H9 (cell line): ENCODE results near the gene R3HDM4. TPM values are rescaled to one million over a fixed set of nuclear protein-coding genes. Genes with fewer than 3 reads are reported as not detected.
A peak's percentile ranks its signal among the peaks of the same experiment; 100 is the strongest.

ENCODE experiments used
- DNase-seq: peaks from one replicate; pipeline ENCODE4 v3.0.0-alpha.2; 2017
- H2AFZ ChIP-seq: one replicate; pipeline ENCODE4 v1.6.1; 2013; ENCODE audit warnings: mild to moderate bottlenecking, low read length, control low read depth, moderate library complexity
- H2AK5ac ChIP-seq: 2 replicates; pipeline ENCODE4 v1.6.1; 2013; ENCODE audit warnings: low read length, control low read depth, mixed read lengths; ENCODE audit not compliant: insufficient read length
- H2BK120ac ChIP-seq: one replicate; pipeline ENCODE4 v1.6.1; 2013; ENCODE audit warnings: low read depth, mild to moderate bottlenecking, low read length, control low read depth, inconsistent platforms; ENCODE audit not compliant: poor library complexity, severe bottlenecking
- H2BK12ac ChIP-seq: 2 replicates; pipeline ENCODE4 v1.6.1; 2013; ENCODE audit warnings: low read length, control low read depth, mixed read lengths, low read depth; ENCODE audit not compliant: insufficient read length
- H2BK15ac ChIP-seq: 2 replicates; pipeline ENCODE4 v1.6.1; 2013; ENCODE audit warnings: low read depth, low read length, control low read depth
- H2BK20ac ChIP-seq: one replicate; pipeline ENCODE4 v1.6.1; 2013; ENCODE audit warnings: low read depth, mild to moderate bottlenecking, low read length, control low read depth, inconsistent platforms; ENCODE audit not compliant: poor library complexity, severe bottlenecking
- H2BK5ac ChIP-seq: 2 replicates; pipeline ENCODE4 v1.6.1; 2013; ENCODE audit warnings: low read length, control low read depth, mixed read lengths; ENCODE audit not compliant: insufficient read length
- H3K14ac ChIP-seq: 2 replicates; pipeline ENCODE4 v1.6.1; 2013; ENCODE audit warnings: low read length, control low read depth; ENCODE audit not compliant: insufficient read depth
- H3K18ac ChIP-seq: 2 replicates; pipeline ENCODE4 v1.6.1; 2013; ENCODE audit warnings: low read depth, mild to moderate bottlenecking, mixed read lengths, low read length, control low read depth; ENCODE audit not compliant: insufficient read length
- H3K23ac ChIP-seq: 2 replicates; pipeline ENCODE4 v1.6.1; 2013; ENCODE audit warnings: low read length, control low read depth, mixed read lengths, low read depth; ENCODE audit not compliant: insufficient read length
- H3K23me2 ChIP-seq: 2 replicates; pipeline ENCODE4 v1.6.1; 2013; ENCODE audit warnings: low read depth, mild to moderate bottlenecking, mixed read lengths, low read length, control low read depth; ENCODE audit not compliant: insufficient read length, poor library complexity, severe bottlenecking
- H3K27ac ChIP-seq: 2 replicates; pipeline ENCODE4 v1.5.1; 2013; ENCODE audit warnings: low read length, control low read depth, mixed read lengths, low read depth; ENCODE audit not compliant: insufficient read length
- H3K27me3 ChIP-seq: 2 replicates; pipeline ENCODE4 v1.6.1; 2013; ENCODE audit warnings: low read length, control low read depth, inconsistent platforms; ENCODE audit not compliant: insufficient read depth
- H3K4ac ChIP-seq: 2 replicates; pipeline ENCODE4 v1.6.1; 2013; ENCODE audit warnings: low read depth, mild to moderate bottlenecking, control low read depth, inconsistent platforms, low read length, moderate library complexity
- H3K4me1 ChIP-seq: 2 replicates; pipeline ENCODE4 v1.6.1; 2013; ENCODE audit warnings: low read length, control low read depth, inconsistent platforms; ENCODE audit not compliant: insufficient read depth
- H3K4me2 ChIP-seq: 2 replicates; pipeline ENCODE4 v1.6.1; 2013; ENCODE audit warnings: low read length, control low read depth, mixed read lengths; ENCODE audit not compliant: insufficient read length, insufficient read depth
- H3K56ac ChIP-seq: 2 replicates; pipeline ENCODE4 v1.6.1; 2013; ENCODE audit warnings: low read depth, mild to moderate bottlenecking, mixed read lengths, low read length, control low read depth; ENCODE audit not compliant: insufficient read length
- H3K79me1 ChIP-seq: 2 replicates; pipeline ENCODE4 v1.6.1; 2013; ENCODE audit warnings: low read depth, mild to moderate bottlenecking, moderate library complexity, low read length, control low read depth, inconsistent platforms; ENCODE audit not compliant: insufficient read depth, poor library complexity, severe bottlenecking
- H3K79me2 ChIP-seq: 2 replicates; pipeline ENCODE4 v1.6.1; 2013; ENCODE audit warnings: low read length, control low read depth, inconsistent platforms; ENCODE audit not compliant: insufficient read depth
- H3K9ac ChIP-seq: 2 replicates; pipeline ENCODE4 v1.6.1; 2013; ENCODE audit warnings: low read length, control low read depth, mixed read lengths; ENCODE audit not compliant: insufficient read length; ENCODE audit errors: extremely low read depth
- H3K9me3 ChIP-seq: one replicate; pipeline ENCODE4 v1.6.1; 2013; ENCODE audit warnings: low read depth, low read length, inconsistent platforms; ENCODE audit not compliant: control insufficient read depth
- H3T11ph ChIP-seq: one replicate; pipeline ENCODE4 v1.6.1; 2013; ENCODE audit warnings: mild to moderate bottlenecking, low read length, control low read depth, inconsistent platforms
- H4K20me1 ChIP-seq: one replicate; pipeline ENCODE4 v1.6.1; 2013; ENCODE audit not compliant: control insufficient read depth, insufficient read length, insufficient read depth
- H4K5ac ChIP-seq: 2 replicates; pipeline ENCODE4 v1.6.1; 2013; ENCODE audit warnings: low read depth, mild to moderate bottlenecking, mixed read lengths, low read length, control low read depth; ENCODE audit not compliant: insufficient read length
- H4K8ac ChIP-seq: replicated peaks from 2 replicates; pipeline ENCODE4 v1.6.1; 2013; ENCODE audit warnings: low read length, control low read depth, mixed read lengths, low read depth; ENCODE audit not compliant: insufficient read length
- H4K91ac ChIP-seq: 2 replicates; pipeline ENCODE4 v1.6.1; 2013; ENCODE audit warnings: low read depth, mild to moderate bottlenecking, moderate library complexity, mixed read lengths, low read length, control low read depth; ENCODE audit not compliant: insufficient read length
- H3K27ac Mint-ChIP-seq, 3 experiments: 2 replicates in 2 of 3; 3 replicates in 1 of 3; pipeline ENCODE4 v1.8.0; 2020 to 2021; ENCODE audit warnings: mixed read lengths in 3 of 3, mild to moderate bottlenecking in 1 of 3, moderate library complexity in 1 of 3
- H3K27me3 Mint-ChIP-seq: 2 replicates; pipeline ENCODE4 v1.8.0; 2021; ENCODE audit warnings: low read depth, mild to moderate bottlenecking, moderate library complexity, mixed read lengths
- H3K36me3 Mint-ChIP-seq, 3 experiments: 2 replicates in 2 of 3; 3 replicates in 1 of 3; pipeline ENCODE4 v1.8.0; 2020 to 2021; ENCODE audit warnings: low read depth in 3 of 3, mixed read lengths in 3 of 3; ENCODE audit not compliant: insufficient read depth in 1 of 3
- H3K4me1 Mint-ChIP-seq, 2 experiments: 2 replicates each; pipeline ENCODE4 v1.8.0; 2020; ENCODE audit warnings: mixed read lengths in 2 of 2
- H3K4me3 Mint-ChIP-seq, 2 experiments: 2 replicates in 1 of 2; 3 replicates in 1 of 2; pipeline ENCODE4 v1.8.0; 2020 to 2021; ENCODE audit warnings: mild to moderate bottlenecking in 2 of 2, mixed read lengths in 2 of 2, moderate library complexity in 1 of 2
- H3K9me3 Mint-ChIP-seq, 2 experiments: 2 replicates in 1 of 2; 3 replicates in 1 of 2; pipeline ENCODE4 v1.8.0; 2020; ENCODE audit warnings: mild to moderate bottlenecking in 2 of 2, mixed read lengths in 2 of 2, moderate library complexity in 1 of 2
- WGBS: extraction: QIAGEN DNeasy Blood & Tissue Kit; methylation state at CpG from one replicate; pipeline ENCODE4 v1.1.7; 2013; ENCODE audit warnings: missing lambda C conversion rate, low lambda C conversion rate, mixed read lengths; ENCODE audit not compliant: insufficient read length; ENCODE audit errors: extremely low coverage; 5-methylcytosine and 5-hydroxymethylcytosine counted together
- total RNA-seq: library from RNA; stranded (reverse); gene quantifications from 2 replicates; pipeline ENCODE4 v1.2.1, GENCODE V29; 2021
- TF ChIP-seq, protein P1 (sequence below): fragments of 200-600 bp; sonication (generic); conservative IDR thresholded peaks from 3 replicates; pipeline ENCODE4 v1.8.0; 2021; ENCODE audit warnings: antibody characterized with exemption, mild to moderate bottlenecking

R3HDM4 gene
- total RNA-seq, 1 experiment from 2014 or later = 66.4 TPM

DNA sequence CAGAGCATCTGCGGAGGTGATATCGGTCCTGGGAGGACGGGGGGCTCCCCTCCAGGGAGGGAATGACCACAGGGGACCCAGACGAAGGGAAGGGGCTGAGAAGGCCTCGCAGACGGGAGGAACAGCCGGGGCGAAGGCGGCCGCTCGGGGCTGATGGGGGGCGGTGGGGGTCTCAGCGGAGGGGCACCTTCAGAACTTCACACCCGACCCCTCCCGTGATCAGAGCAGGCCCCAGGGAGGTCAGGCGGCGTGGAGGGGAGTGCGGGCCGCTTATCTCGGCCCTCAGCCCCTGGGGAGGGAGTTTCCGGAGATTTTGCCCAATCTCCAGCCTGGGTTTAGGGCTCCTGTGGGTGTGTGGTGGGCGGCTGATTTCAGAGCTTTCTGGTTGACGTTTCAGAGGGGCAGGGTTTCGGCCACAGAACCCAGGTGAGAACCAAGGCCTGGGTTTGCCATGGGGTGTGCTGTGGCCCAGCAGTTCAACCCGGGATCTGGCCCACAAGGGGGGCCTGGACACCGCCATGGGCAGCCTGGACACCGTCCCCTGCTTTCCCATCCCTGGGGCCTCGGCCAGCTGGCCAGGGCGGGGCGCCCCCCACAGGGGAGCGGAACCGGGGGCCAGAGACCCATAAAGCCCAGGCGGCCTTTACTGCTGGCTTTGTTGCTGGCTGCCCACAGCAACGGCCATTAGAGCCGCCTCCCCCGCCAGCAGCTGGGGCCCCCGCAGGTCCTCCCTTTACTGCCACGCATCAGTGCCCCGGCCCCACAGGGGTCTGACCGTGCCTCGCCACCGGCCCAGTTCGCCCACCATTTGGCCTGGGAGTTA, 41.9 kb upstream of the R3HDM4 start:
- Histone ChIP-seq H3K4me1 (peaks cover 3% of the 10 kb centered on the region; the same call in 1 of the 2 replicates), H2BK20ac (no peak overlapping the region), H3T11ph (no peak overlapping the region), H4K20me1 (no peaks in the 10 kb centered on the region), H3K23ac (no peak overlapping the region), H4K8ac (no peak overlapping the region), H2AK5ac (no peak overlapping the region), H3K9me3 (no peaks in the 10 kb centered on the region), H3K56ac (no peak overlapping the region), H3K4ac (no peak overlapping the region), H3K18ac (no peak overlapping the region), H2AFZ (no peak overlapping the region), H4K5ac (no peak overlapping the region), H3K79me1 (peaks cover 3% of the 10 kb centered on the region), H2BK120ac (no peak overlapping the region), H2BK12ac (no peak overlapping the region), H3K14ac (no peak overlapping the region; the same call in 1 of the 2 replicates), H3K9ac (no peak overlapping the region), H3K23me2 (no peaks in the 10 kb centered on the region), H3K79me2 (0 out of 2 replicates have a peak, but pooled peaks cover 3% of the 10 kb centered on the region), H2BK5ac (no peak overlapping the region), H2BK15ac (no peak overlapping the region), H3K4me2 (no peak overlapping the region), H3K27me3 (no peaks in the 10 kb centered on the region), H4K91ac (no peak overlapping the region), H3K27ac (no peak overlapping the region)
- no peak for DNase-seq
- no peaks in the 10 kb centered on the region for H3K9me3 Mint-ChIP-seq
- no peak overlapping the region for H3K4me3 Mint-ChIP-seq
- peak overlapping the region in 2 of 3 experiments; percentile 55 to 85; a peak in 2 of 7 replicates for H3K27ac Mint-ChIP-seq
- peaks cover 8 to 47% of the 10 kb centered on the region in 2 experiments for H3K4me1 Mint-ChIP-seq
- WGBS = no CpG with 5 or more reads among the region's 43 CpGs
- no peaks in the 10 kb centered on the region for H3K27me3 Mint-ChIP-seq
- TF ChIP-seq, protein P1, sequence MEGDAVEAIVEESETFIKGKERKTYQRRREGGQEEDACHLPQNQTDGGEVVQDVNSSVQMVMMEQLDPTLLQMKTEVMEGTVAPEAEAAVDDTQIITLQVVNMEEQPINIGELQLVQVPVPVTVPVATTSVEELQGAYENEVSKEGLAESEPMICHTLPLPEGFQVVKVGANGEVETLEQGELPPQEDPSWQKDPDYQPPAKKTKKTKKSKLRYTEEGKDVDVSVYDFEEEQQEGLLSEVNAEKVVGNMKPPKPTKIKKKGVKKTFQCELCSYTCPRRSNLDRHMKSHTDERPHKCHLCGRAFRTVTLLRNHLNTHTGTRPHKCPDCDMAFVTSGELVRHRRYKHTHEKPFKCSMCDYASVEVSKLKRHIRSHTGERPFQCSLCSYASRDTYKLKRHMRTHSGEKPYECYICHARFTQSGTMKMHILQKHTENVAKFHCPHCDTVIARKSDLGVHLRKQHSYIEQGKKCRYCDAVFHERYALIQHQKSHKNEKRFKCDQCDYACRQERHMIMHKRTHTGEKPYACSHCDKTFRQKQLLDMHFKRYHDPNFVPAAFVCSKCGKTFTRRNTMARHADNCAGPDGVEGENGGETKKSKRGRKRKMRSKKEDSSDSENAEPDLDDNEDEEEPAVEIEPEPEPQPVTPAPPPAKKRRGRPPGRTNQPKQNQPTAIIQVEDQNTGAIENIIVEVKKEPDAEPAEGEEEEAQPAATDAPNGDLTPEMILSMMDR = no peak
- peaks cover 2 to 11% (median 8%) of the 10 kb centered on the region in 3 experiments; a peak in 6 of 7 replicates for H3K36me3 Mint-ChIP-seq
